RCC 7860 (cell line): Measurements from ENCODE around the gene NR1H4.
"Not testable (repeated sequence)": the region's sequence is repeated elsewhere in the genome, so short reads cannot be mapped to it uniquely, and the experiment has no call there.

Source experiments
- DNase-seq: peaks from one replicate; pipeline ENCODE4 v3.0.0-alpha.2; 2015; ENCODE audit warnings: low spot score
- FAIRE-seq: peaks from 2 replicates; lab custom pipeline; 2012; peaks lifted over from hg19 to GRCh38; lab: Jason Lieb, UNC

NR1H4 gene

GRCh38 chr12:100508751-100509150, 35.1 kb downstream of the NR1H4 start:
- FAIRE-seq (no peak), DNase-seq (no peak)

- FAIRE-seq (no peak), DNase-seq (no peak)
Measured at GRCh38 chr12:100512692-100513091, 39.0 kb downstream of the NR1H4 start.

GRCh38 chr12:100515968-100516367, 42.3 kb downstream of the NR1H4 start:
- no peak for FAIRE-seq
- DNase-seq = no peak

- DNase-seq (no peak), FAIRE-seq (no peak)
Measured at GRCh38 chr12:100518376-100518775, 44.7 kb downstream of the NR1H4 start.

GRCh38 chr12:100520048-100520769, 46.5 kb downstream of the NR1H4 start:
- DNase-seq = no peak
- no peak for FAIRE-seq

- DNase-seq (no peak), FAIRE-seq (no peak)
Measured at GRCh38 chr12:100521958-100522357, 48.3 kb downstream of the NR1H4 start.

- FAIRE-seq (no peak), DNase-seq (no peak)
Measured at GRCh38 chr12:100528034-100528433, 54.4 kb downstream of the NR1H4 start.

- FAIRE-seq (peak; percentile 98), DNase-seq (peak; percentile 75)
Measured at GRCh38 chr12:100528471-100529127, 54.9 kb downstream of the NR1H4 start.

GRCh38 chr12:100529756-100530350, 56.2 kb downstream of the NR1H4 start:
- no peak for FAIRE-seq
- no peak for DNase-seq

GRCh38 chr12:100533376-100533775, 59.7 kb downstream of the NR1H4 start:
- DNase-seq = no peak

GRCh38 chr12:100534625-100535227, 61.1 kb downstream of the NR1H4 start:
- FAIRE-seq (no peak), DNase-seq (no peak)

More at GRCh38 chr12:100533376-100533775, 59.7 kb downstream of the NR1H4 start:
- FAIRE-seq = no peak

GRCh38 chr12:100539202-100539601, 65.5 kb downstream of the NR1H4 start:
- no peak for DNase-seq
- no peak for FAIRE-seq

GRCh38 chr12:100544165-100544564, 70.5 kb downstream of the NR1H4 start:
- FAIRE-seq = no peak
- no peak for DNase-seq

GRCh38 chr12:100545092-100545491, 71.4 kb downstream of the NR1H4 start:
- FAIRE-seq = no peak
- DNase-seq = no peak

GRCh38 chr12:100553936-100554335, 80.3 kb downstream of the NR1H4 start:
- FAIRE-seq (no peak), DNase-seq (no peak)

GRCh38 chr12:100554608-100555077, 81.0 kb downstream of the NR1H4 start:
- peak; percentile 72 for DNase-seq
- FAIRE-seq = peak; percentile 93

- no peak for DNase-seq
- FAIRE-seq = no peak
Measured at GRCh38 chr12:100555722-100556121, 82.1 kb downstream of the NR1H4 start.

- no peak for DNase-seq
- no peak for FAIRE-seq
Measured at GRCh38 chr12:100557357-100557756, 83.7 kb downstream of the NR1H4 start.

- not testable (repeated sequence) for FAIRE-seq, DNase-seq
Measured at GRCh38 chr12:100559261-100559660, 85.6 kb downstream of the NR1H4 start.

- no peak for FAIRE-seq
- no peak for DNase-seq
Measured at GRCh38 chr12:100564090-100564489, 90.4 kb downstream of the NR1H4 start.

- DNase-seq = no peak
- no peak for FAIRE-seq
Measured at GRCh38 chr12:100564905-100565467, 91.3 kb downstream of the NR1H4 start.
